GM12801 (cell line): ENCODE results near the gene BTAF1.

Source experiments
- TF ChIP-seq, protein P1 (sequence below): IDR thresholded peaks from one replicate; pipeline ENCODE4 v1.5.1; 2011; ENCODE audit warnings: control low read depth; ENCODE audit not compliant: insufficient read length; ENCODE audit errors: extremely low read depth

The BTAF1 gene

DNA sequence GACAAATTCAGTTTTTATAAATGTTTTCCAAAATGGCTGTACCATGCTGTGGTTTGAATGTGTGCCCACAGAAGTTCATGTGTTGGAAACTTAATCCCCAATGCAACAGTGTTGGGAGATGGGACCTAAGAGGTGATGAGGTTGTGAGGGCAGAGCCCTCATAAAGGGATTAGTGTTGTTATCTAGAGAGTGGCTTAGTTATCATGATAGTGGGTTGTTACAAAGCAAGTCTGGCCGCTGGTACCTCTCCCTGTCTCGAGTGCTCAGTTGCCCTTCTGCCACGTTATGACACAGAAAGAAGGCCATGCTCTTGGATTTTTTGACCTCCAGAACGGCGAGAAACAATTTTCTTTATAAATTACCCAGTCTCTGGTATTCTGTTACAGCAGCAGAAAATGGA, 119.0 kb downstream of the BTAF1 start:
- TF ChIP-seq, protein P1, sequence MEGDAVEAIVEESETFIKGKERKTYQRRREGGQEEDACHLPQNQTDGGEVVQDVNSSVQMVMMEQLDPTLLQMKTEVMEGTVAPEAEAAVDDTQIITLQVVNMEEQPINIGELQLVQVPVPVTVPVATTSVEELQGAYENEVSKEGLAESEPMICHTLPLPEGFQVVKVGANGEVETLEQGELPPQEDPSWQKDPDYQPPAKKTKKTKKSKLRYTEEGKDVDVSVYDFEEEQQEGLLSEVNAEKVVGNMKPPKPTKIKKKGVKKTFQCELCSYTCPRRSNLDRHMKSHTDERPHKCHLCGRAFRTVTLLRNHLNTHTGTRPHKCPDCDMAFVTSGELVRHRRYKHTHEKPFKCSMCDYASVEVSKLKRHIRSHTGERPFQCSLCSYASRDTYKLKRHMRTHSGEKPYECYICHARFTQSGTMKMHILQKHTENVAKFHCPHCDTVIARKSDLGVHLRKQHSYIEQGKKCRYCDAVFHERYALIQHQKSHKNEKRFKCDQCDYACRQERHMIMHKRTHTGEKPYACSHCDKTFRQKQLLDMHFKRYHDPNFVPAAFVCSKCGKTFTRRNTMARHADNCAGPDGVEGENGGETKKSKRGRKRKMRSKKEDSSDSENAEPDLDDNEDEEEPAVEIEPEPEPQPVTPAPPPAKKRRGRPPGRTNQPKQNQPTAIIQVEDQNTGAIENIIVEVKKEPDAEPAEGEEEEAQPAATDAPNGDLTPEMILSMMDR, result no peak

DNA sequence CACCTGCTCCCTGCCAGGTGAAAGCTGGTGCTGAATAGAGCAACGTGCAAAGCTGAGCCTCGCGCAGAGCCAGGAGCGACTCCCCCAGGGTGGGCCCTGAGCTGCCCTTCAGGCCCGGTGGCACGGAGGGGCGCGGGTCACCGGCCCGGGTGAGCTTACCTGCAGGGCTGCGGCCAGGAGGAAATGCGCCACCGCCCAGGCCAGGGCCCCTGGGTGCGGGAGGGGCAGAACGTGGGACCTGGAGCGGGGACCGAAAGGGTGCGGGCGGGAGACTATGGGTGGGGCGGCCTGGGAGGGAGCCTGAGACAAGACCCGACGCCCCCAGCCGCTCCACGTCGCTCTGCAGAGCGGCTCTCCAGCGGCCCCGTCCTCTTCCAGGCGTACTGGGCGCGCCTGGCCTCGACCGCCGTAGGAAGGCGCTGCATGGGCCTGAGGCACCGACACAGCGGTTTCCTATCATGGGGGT, 122.1 kb downstream of the BTAF1 start:
- TF ChIP-seq, protein P1, result no peak

DNA sequence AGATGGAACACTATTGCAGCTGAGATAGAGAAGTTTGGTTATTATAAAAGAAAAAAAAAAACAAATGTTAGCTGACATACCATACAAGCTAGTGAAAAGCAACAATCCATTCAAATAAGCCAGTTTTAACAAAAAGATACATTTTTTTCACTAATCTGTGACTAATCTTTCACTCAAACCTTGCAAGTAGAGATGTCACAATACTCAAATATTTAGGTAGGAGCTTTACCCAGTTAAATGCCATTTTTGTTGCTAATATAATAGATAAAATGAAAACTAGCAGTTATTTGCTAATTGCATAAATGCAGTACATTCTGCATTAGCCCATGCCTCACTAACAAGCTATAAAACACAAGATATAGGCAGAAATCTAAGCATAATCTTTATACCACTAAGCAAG, 123.6 kb downstream of the BTAF1 start:
- TF ChIP-seq, protein P1, result no peak

DNA sequence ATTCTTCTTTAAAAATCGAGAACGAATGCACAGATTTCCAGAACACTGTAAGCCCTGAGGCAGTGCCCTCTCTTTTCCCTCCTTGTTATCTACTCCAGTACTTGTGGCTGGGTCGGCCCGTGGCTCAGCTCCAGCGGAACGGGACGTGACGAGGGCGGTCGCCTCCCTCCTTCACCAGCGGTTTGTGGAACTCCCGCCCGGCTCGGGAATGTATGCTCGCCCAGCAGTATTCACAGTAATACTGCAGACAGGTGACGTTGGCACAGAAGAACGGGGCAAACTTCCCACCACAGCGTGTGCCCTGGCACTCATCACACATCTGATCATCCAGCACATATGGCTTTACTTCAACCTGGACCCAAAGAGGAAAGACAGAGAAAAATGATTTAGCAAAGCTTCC, 128.5 kb downstream of the BTAF1 start:
- TF ChIP-seq, protein P1, result no peak

DNA sequence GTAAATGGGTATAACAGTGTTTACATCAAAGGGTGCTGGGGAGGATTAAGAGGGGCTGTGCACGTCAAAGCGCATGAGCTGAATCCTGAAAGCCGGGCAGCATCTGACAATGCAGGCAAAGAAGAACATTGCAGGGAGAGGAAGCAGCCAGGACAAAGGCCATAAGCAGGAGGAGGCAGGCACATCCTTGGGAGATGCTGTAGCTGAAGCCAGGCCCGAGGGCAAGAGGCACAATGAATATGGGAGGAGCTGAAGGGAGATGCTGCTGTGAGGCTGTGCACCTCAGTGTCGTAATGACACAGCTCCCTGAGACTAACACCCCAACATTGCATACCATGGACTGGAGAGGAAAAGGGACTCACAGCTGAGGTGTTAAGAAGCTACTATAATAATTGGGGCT, 129.2 kb downstream of the BTAF1 start:
- TF ChIP-seq, protein P1, result no peak

DNA sequence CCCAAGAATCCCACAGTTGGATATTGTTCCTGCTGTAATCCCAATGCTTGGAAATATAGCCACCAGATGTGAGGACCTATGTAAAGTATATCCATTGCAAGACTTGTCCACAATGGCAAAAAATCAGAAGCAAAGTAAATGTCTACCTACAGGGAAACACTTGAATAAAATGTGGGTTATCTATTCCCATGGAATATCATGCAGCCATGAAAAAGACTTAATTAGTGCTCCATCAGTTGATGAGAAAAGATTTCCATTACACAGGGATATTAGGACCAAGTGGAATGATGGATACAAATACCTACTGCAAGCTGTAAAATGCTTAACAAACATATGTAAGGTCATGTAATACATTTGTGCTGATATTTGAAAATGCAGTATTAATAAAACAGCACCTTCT, 131.2 kb downstream of the BTAF1 start:
- TF ChIP-seq, protein P1, result no peak

DNA sequence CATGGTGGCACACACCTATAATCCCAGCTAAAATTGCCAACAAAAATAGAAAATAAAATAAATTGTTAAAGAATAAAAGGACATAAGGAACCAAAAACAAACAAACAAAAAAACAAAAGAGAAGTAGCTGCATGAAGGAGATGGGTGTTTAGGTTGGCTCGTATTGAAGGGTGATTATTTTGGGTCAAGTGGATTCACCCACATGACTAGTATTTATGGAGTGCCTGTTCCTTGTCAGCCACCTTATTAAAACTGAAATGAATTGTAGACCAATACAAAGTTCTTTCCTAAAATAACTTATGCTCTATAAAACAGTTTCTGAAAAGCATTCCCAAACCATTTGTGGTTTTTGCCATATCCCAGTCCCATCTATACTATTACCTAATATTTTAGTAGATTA, 138.7 kb downstream of the BTAF1 start:
- TF ChIP-seq, protein P1, result no peak

DNA sequence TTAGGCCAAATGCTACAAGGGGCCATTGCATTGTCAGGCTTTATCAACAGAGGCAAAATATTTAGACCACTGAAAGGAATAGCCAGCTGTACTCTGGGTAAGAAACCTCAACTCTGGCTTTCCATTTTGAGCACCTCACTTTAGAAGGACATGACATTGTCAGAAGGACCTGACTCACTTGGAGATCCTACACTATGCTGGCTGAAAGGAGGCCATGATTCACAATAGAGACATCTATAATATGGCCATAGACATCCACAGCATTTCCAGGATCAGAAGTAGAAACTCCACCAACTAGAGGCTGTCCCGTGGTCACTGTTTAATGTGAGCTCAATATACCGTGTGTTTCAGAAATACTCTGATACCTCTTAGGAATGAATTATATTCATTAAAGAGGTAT, 140.9 kb downstream of the BTAF1 start:
- TF ChIP-seq, protein P1, result no peak
